K562 (cell line): ENCODE results near the gene MBD5.

Source experiments
- HCFC1 ChIP-seq: IDR thresholded peaks from 2 replicates; pipeline ENCODE4 v1.6.1; 2012; ENCODE audit warnings: low read depth, low read length, improper control_type of control experiment
- HDAC8 ChIP-seq: fragments of 450-650 bp; IDR thresholded peaks from 2 replicates; pipeline ENCODE4 v1.6.1; 2016; ENCODE audit warnings: mild to moderate bottlenecking, missing genetic modification characterization, moderate library complexity, missing compliant biosample characterization
- TRIM25 ChIP-seq: fragments of 450-650 bp; IDR thresholded peaks from 2 replicates; pipeline ENCODE4 v1.7.0; 2016; ENCODE audit warnings: borderline replicate concordance
- TF ChIP-seq, protein P1 (sequence below), 3 experiments: IDR thresholded peaks in 2 of 3; conservative IDR thresholded peaks in 1 of 3; 2 replicates each; pipeline ENCODE4 v1.5.1; 2011 to 2012; ENCODE audit warnings: low read length in 3 of 3, mild to moderate bottlenecking in 3 of 3, control low read depth in 2 of 3, improper control_type of control experiment in 1 of 3, inconsistent platforms in 1 of 3, low read depth in 1 of 3, mixed read lengths in 1 of 3, moderate library complexity in 1 of 3; ENCODE audit not compliant: insufficient read depth in 2 of 3

DNA sequence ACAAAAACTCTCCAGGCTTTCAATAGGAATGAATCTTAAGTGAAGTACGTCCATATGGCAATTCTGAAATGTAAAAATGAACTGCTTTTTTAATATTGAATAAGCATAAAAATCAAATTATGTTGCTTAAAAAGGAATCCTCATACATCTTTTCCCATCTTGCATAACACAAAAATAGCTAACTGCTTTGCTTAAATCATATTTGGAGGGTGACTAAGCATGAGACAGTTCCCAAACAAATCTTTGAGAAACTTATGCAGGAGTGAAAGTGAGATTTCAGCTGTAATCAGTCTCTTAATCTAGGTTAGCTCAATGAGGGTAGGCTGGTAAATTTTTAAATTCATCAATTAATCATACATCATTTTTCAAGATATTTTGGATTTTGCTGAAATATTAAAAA, 111.5 kb downstream of the MBD5 start:
- TF ChIP-seq HCFC1 (no peak), TRIM25 (no peak), HDAC8 (tag) (no peak)
- TF ChIP-seq, protein P1, sequence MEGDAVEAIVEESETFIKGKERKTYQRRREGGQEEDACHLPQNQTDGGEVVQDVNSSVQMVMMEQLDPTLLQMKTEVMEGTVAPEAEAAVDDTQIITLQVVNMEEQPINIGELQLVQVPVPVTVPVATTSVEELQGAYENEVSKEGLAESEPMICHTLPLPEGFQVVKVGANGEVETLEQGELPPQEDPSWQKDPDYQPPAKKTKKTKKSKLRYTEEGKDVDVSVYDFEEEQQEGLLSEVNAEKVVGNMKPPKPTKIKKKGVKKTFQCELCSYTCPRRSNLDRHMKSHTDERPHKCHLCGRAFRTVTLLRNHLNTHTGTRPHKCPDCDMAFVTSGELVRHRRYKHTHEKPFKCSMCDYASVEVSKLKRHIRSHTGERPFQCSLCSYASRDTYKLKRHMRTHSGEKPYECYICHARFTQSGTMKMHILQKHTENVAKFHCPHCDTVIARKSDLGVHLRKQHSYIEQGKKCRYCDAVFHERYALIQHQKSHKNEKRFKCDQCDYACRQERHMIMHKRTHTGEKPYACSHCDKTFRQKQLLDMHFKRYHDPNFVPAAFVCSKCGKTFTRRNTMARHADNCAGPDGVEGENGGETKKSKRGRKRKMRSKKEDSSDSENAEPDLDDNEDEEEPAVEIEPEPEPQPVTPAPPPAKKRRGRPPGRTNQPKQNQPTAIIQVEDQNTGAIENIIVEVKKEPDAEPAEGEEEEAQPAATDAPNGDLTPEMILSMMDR (IDR thresholded peaks at IDR 0.05 in 2 of 3, conservative IDR thresholded peaks at IDR 0.05 in 1 of 3; ENCODE audit: insufficient read depth in 2 of 3, low read depth in 1 of 3, low read length in 3 of 3), result no peak
